HL-60 (cell line): ENCODE results near the gene ZFR2.

Source experiments
- CTCF ChIP-seq: IDR thresholded peaks from one replicate; pipeline ENCODE4 v1.5.1; 2011; ENCODE audit warnings: low read length, control low read depth, inconsistent platforms; ENCODE audit not compliant: insufficient read depth
- TF ChIP-seq, protein P1 (sequence below): IDR thresholded peaks from 2 replicates; pipeline ENCODE4 v1.6.1; 2012; ENCODE audit warnings: low read depth; ENCODE audit not compliant: insufficient replicate concordance

DNA sequence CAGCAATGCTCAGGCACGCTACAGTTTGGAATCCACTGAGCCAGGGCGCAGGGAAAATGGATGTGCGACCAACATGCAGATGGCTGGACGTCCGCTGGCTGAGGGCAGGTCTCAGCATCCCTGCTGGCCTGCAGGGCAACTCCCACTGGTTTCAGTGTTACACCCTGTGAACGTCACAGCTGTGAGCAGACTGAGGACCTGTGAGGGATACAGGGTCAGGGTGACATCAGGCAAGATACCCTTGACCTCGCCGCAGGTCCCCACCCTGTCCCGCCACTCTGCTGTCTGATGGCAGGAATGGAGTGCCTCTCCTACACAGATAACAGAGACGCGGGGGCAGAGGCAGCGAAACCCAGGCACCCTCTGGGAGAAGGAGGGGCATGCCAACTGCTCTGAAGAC is 19.1 kb downstream of the ZFR2 start:
- TF ChIP-seq, protein P1, sequence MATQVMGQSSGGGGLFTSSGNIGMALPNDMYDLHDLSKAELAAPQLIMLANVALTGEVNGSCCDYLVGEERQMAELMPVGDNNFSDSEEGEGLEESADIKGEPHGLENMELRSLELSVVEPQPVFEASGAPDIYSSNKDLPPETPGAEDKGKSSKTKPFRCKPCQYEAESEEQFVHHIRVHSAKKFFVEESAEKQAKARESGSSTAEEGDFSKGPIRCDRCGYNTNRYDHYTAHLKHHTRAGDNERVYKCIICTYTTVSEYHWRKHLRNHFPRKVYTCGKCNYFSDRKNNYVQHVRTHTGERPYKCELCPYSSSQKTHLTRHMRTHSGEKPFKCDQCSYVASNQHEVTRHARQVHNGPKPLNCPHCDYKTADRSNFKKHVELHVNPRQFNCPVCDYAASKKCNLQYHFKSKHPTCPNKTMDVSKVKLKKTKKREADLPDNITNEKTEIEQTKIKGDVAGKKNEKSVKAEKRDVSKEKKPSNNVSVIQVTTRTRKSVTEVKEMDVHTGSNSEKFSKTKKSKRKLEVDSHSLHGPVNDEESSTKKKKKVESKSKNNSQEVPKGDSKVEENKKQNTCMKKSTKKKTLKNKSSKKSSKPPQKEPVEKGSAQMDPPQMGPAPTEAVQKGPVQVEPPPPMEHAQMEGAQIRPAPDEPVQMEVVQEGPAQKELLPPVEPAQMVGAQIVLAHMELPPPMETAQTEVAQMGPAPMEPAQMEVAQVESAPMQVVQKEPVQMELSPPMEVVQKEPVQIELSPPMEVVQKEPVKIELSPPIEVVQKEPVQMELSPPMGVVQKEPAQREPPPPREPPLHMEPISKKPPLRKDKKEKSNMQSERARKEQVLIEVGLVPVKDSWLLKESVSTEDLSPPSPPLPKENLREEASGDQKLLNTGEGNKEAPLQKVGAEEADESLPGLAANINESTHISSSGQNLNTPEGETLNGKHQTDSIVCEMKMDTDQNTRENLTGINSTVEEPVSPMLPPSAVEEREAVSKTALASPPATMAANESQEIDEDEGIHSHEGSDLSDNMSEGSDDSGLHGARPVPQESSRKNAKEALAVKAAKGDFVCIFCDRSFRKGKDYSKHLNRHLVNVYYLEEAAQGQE, result no peak
- no peak for TF ChIP-seq CTCF
